ENCODE results near the gene ZNF287.

DNA sequence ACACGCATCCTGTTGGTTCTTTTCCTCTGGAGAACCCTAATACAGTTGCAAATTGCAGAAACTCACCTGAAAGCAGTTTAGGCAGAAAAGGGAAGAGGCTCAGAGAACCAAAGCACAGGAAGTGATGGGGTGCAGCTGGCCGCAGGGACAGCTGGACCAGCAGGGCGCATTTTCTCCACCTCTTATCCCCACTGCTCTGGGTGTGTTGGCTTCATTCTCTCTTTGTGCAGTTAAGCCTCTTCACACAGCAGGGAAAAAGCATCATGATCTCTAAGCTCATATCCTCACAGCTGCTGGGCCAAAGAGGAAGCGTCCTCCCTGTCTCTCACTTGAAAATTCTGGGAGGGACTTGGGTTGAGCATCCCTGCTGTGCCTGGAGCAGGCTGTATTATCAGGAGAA, 57.0 kb downstream of the ZNF287 start:
- TF ChIP-seq, protein P1, sequence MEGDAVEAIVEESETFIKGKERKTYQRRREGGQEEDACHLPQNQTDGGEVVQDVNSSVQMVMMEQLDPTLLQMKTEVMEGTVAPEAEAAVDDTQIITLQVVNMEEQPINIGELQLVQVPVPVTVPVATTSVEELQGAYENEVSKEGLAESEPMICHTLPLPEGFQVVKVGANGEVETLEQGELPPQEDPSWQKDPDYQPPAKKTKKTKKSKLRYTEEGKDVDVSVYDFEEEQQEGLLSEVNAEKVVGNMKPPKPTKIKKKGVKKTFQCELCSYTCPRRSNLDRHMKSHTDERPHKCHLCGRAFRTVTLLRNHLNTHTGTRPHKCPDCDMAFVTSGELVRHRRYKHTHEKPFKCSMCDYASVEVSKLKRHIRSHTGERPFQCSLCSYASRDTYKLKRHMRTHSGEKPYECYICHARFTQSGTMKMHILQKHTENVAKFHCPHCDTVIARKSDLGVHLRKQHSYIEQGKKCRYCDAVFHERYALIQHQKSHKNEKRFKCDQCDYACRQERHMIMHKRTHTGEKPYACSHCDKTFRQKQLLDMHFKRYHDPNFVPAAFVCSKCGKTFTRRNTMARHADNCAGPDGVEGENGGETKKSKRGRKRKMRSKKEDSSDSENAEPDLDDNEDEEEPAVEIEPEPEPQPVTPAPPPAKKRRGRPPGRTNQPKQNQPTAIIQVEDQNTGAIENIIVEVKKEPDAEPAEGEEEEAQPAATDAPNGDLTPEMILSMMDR (IDR thresholded peaks at IDR 0.05; ENCODE audit: extremely low read depth in 1 of 2, insufficient read depth in 1 of 2, low read depth in 1 of 2, low read length in 2 of 2): no peak
- TF ChIP-seq MAX (IDR thresholded peaks at IDR 0.05; ENCODE audit: insufficient read depth, insufficient read length) (no peak), POLR2AphosphoS5 (IDR thresholded peaks at IDR 0.05; ENCODE audit: insufficient read depth, low read depth, low read length) (no peak)

All from endothelial cell of umbilical vein (primary cell).